ENCODE data around the gene BTRC.
A peak's percentile ranks its signal among the peaks of the same experiment; 100 is the strongest.
"Not testable (repeated sequence)": the region's sequence is repeated elsewhere in the genome, so short reads cannot be mapped to it uniquely, and the experiment has no call there.

The BTRC gene

GRCh38 chr10:101353692-101354327, at the start of gene BTRC:
Gene BTRC (plus strand): TSS chr10:101354165. CDS start chr10:101354181, 16 bp downstream.
- DNase-seq (ENCODE audit: low spot score): peak; percentile 78

DNA sequence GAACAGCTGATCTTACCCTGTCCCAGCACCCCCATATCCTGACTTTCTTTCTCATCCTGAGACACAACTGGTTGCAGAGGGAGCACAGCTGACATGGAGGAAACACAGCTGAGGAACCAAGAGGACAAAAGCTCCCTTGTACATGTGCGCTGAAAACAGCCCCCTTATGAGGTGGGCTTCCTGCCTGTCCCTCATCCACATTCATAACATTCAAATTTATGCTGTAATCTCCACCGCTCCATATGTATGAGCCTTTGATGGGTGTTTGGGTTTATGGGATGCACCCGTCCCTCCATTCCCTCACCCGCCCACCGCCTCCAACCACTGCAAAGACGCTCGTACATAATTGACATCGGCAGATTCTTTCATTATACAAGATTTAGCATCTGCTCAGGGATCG, 49.6 kb upstream of the BTRC start:
- DNase-seq (ENCODE audit: low spot score): no peak

DNA sequence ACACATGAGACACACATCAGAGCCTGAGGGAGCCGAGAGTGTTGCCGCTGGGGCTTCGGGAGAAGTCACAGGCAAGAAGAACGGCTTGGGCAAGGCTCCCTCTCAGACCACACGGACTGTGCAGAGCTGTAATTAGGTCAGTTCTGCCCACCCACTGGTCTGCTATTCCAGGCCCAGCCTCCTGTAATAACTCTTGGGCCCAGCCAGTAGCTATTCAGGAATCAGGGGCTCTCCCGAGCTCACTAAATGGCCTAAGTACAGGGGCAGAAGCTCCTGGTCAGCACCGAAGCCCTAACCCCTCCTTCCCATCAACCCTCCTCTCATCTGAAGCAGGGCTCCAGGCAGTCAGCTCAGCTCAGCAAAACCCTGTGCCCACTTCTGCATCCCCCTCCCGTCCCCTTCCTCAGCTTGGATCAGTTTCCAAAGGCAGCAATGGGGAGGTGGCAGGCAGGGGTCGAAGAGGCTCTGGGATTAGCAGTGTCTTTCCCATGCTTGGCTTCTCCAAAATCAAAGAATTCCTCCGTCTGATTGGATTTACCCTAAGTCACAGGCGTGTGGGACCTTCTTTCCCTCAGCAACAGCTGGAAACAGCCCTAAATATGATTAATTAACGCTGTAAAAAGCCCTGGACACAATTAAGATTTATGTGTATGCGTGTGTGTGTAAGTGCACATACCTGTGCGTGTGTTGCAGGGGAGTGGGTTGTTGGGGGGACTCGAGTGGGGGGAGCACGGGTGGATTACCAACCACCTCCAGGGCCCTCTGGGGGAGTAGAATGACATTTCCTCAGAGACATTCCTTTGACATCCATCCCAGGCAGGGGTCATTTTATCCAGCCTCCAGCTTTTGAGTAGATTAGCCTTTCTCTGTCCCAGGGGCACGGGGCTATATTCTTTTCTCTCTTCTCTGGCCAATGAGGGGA, 48.4 kb upstream of the BTRC start:
- DNase-seq (ENCODE audit: low spot score): no peak

DNA sequence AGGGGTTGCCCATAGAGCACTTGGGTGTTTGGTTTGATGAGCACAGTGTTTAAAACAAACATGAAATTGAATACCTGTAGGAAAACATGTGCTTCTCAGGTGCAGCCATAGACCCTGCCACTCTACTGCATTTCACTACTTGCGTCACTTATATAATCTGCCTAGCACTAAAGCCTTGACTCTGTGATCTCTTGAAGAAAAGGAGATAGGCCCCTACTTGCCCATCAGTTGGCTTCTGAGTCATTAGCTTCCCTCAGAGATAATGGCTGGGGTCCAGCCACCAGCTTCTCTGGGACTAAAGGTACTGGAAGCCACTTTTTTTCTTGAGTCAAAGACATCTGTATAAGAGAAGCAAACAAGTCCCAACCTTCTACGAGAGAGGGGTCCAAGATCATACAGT, 45.9 kb upstream of the BTRC start:
- no peak for DNase-seq (ENCODE audit: low spot score)

DNA sequence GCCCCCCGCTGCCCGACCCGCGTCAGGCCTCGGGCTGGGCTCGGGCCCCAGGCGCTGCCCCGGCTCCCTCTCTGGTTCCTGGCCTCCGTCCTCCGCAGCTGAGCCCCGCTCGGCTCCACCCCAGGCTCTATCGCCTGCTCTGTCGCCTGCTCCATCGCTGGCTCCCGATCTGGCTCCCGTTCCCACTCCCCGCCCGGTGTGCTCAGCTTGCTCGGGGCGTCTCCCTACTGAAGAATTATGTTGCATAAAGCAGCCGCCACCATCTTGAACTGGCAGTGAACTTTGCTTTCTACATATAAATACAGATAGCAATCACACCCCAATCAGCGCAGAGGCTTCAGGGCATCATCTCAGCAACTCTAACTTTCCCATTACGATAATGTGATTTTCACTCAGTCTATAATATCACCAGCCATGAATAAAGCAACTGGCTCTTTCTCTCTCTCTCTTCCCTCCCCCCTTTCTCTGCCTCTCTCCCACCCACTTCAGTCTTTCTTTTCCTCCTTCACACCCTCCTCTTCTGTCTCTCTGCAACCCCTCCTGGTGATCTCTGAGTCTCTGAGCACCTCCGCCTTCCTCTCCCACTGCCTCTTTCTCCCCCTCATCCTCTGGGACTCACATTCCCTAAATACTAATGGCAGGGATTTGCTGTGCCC, 43.3 kb upstream of the BTRC start:
- DNase-seq (ENCODE audit: low spot score): no peak

GRCh38 chr10:101311185-101312066, 42.5 kb upstream of the BTRC start:
- no peak for DNase-seq (ENCODE audit: low spot score)

GRCh38 chr10:101319241-101319915, 34.6 kb upstream of the BTRC start:
- DNase-seq (ENCODE audit: low spot score): no peak

DNA sequence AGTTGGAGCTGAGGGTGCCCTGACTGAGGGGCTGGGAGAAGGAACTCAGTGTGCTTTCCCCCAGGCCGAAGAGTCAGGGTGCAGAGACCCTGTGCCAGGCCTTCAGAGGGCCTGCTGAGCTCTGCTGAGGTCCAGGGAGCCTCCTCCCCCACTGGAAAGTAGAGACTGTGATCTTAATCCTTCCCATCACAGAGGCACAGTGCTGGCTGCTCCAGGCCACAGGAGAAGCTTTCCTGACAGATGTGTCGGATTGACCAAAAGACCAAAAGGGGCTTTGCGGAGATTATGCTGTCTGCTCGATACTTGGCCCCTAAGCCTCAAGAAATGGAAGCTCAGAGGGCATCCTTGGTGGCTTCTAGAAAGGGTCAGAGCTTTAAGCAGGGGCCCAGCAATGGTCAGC, 32.9 kb upstream of the BTRC start:
- no peak for DNase-seq (ENCODE audit: low spot score)

- DNase-seq (ENCODE audit: low spot score): no peak
Observed at GRCh38 chr10:101322266-101323108, 31.5 kb upstream of the BTRC start.

DNA sequence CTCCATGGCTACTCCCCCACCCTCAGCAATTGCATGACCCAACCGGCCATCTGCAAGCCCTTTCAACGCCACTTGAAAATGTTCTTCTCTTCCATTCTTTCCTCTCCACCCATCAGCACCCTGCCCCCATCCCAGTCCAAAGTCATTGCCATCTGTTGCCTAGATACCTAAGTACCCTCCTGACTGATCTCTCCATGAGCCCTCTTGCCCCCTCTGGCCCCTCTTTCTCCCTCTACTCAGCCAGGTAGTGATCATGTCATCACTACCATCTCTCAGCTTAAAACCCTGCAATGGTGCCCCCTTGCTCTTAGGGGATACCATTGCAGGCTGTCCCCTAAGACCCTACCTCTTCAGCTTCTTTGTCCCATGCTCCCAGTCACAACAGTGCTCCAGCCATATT, 30.5 kb upstream of the BTRC start:
- no peak for DNase-seq (ENCODE audit: low spot score)

GRCh38 chr10:101327454-101327853, 26.5 kb upstream of the BTRC start:
- not testable (repeated sequence) for DNase-seq (ENCODE audit: low spot score)

- no peak for DNase-seq (ENCODE audit: low spot score)
Observed at GRCh38 chr10:101329341-101330032, 24.5 kb upstream of the BTRC start.

DNA sequence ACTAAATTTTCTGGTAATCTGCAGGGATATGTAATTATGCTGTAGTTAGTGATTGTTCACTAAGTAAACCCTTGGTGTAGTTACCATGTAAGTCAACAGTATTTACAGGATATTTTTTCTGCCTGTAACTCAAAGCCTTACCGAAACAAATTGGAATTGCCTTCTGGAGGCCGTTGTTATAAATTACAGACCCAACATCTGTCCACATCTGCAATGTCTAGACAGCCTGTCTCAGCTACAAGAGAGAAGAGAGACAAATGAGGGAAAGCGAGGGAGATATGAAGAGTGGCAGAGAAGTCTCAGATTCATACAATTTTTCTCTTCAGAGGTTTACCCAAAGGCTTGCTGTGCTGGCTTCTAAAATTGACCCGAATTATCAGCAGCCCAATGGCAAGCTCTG, 23.7 kb upstream of the BTRC start:
- DNase-seq (ENCODE audit: low spot score): no peak

DNA sequence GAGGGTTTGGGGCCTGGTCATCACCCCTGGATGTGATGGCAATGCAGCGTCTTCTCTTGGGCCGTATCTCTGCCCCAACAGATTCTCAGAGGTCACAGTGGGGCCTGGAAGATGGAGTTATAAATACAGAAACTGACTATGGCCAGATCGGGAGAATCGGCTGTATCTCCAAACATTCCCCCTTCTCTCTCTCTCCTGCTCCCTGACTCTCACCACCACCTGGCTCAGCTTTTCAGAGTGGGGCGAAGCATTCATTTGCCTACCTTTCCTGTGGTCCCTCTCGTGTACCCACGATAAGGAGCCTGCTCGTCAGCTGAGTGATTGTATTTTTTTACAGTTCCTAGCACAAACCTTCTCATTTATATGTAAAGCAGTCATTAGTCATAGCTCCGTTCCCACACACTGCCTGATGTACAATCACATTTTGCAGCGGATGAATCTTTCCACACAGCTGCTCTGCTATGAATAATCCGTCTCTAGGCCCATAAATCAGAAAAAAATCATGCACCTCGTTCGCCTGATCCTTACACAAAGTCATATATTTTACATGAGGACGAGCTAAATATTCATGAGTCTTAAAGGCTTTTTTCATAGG, 23.2 kb upstream of the BTRC start:
- DNase-seq (ENCODE audit: low spot score): no peak

DNA sequence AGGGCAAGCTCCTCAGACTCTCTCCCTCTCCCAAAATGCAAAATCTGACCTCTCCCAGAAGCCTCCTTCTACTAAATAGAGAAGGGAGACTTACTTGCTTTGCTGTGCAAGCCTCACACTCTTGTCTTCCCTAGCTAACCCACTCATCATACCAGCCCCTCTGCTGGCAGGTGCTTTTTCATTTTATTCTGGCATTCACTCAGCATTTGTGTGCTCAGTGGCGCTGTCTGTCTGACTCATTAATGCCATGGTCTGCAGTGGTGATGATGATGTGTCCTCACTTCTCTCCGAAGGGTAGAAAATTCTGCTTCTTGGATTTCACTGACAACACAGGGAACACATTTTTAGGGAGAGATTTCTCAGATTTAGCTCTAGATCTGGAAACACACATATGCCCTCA, 22.0 kb upstream of the BTRC start:
- no peak for DNase-seq (ENCODE audit: low spot score)

DNA sequence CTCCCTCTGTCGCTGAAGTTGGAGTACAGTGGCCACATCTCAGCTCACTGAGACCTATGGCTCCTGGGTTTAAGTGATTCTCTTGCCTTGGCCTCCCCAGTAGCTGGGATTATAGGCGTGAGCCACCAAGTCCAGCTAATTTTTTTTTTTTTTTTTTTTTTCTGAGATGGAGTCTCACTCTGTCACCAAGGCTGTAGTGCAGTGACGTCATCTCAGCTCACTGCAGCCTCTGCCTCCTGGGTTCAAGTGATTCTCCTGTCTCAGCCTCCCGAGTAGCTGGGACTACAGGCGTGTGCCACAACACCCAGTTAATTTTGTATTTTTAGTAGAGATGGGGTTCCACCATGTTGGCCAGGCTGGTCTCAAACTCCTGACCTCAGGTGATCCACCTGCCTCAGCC, 19.7 kb upstream of the BTRC start:
- not testable (repeated sequence) for DNase-seq (ENCODE audit: low spot score)

DNA sequence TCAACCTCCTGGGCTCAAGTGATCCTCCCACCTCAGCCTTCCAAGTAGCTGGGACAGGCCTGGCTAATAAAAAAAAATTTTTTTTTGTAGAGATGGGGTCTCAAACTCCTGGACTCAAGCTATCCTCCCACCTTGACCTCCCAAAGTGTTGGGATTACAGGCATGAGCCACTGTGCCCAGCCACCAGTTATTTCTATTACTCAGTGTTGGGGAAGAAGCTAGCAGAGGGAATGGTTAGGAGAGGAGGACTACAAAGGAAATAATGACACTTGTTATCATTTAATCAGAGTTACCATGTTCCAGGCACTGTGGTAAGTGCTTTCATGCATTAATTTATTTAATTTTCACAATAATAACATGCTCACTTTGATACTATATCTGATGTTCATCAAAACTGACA, 17.6 kb upstream of the BTRC start:
- no peak for DNase-seq (ENCODE audit: low spot score)

GRCh38 chr10:101337836-101338235, 16.1 kb upstream of the BTRC start:
- no peak for DNase-seq (ENCODE audit: low spot score)

DNA sequence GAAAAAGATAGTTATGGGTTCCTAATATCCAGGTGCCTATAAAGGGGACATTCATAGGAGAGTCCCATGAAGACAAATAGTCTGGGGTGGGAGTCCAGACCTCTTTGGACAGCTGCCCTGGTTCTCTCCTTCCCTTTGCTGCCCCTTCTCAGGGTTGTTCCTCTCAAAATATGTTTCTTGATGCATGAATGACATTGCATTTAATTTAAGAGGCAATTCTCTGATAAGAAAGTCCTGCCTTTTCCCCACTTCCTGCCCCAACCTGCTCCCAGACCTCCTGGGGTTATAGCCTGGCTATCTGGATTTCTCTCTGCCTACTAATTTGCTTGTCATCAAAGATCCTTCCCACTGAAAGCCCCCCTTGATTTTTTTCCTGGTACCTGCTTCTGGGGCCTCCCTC, 12.5 kb upstream of the BTRC start:
- no peak for DNase-seq (ENCODE audit: low spot score)

Data from HuH-7.5 (cell line).